HG03108 (cell line): ENCODE measurements around the gene RPS23.
"Not testable (repeated sequence)": the region's sequence is repeated elsewhere in the genome, so short reads cannot be mapped to it uniquely, and the experiment has no call there.

ENCODE experiments used
- ATAC-seq: cut with Tn5 transposase; IDR thresholded peaks from one replicate; pipeline ENCODE4 v1.9.1; 2021; ENCODE audit warnings: moderate library complexity; ENCODE audit not compliant: unreplicated experiment

Gene RPS23

GRCh38 chr5:82290908-82291307 is 12.8 kb upstream of the RPS23 start:
- ATAC-seq = no peak

- no peak for ATAC-seq
Measured at GRCh38 chr5:82290005-82290404, 11.9 kb upstream of the RPS23 start.

- no peak for ATAC-seq
Measured at GRCh38 chr5:82287625-82288024, 9.5 kb upstream of the RPS23 start.

- ATAC-seq = no peak
Measured at GRCh38 chr5:82285206-82285605, 7.1 kb upstream of the RPS23 start.

- no peak for ATAC-seq
Measured at GRCh38 chr5:82283893-82284292, 5.7 kb upstream of the RPS23 start.

- no peak for ATAC-seq
Measured at GRCh38 chr5:82278711-82279370, 687 bp upstream of the RPS23 start.

- no peak for ATAC-seq
Measured at GRCh38 chr5:82277613-82277986, 554 bp downstream of the RPS23 start.

- ATAC-seq = no peak
Measured at GRCh38 chr5:82276800-82277612, 1.1 kb downstream of the RPS23 start.

GRCh38 chr5:82275216-82275664 is 2.9 kb downstream of the RPS23 start:
- ATAC-seq = no peak

- ATAC-seq = no peak
Measured at GRCh38 chr5:82274343-82275211, 3.6 kb downstream of the RPS23 start.

- ATAC-seq = not testable (repeated sequence)
Measured at GRCh38 chr5:82273426-82273825, 4.7 kb downstream of the RPS23 start.

GRCh38 chr5:82272571-82273356 is 5.4 kb downstream of the RPS23 start:
- not testable (repeated sequence) for ATAC-seq

- not testable (repeated sequence) for ATAC-seq
Measured at GRCh38 chr5:82269363-82269762, 8.8 kb downstream of the RPS23 start.

GRCh38 chr5:82267297-82267933 is 10.7 kb downstream of the RPS23 start:
- ATAC-seq = not testable (repeated sequence)

GRCh38 chr5:82265047-82265446 is 13.1 kb downstream of the RPS23 start:
- no peak for ATAC-seq

- no peak for ATAC-seq
Measured at GRCh38 chr5:82259172-82259800, 18.9 kb downstream of the RPS23 start.

GRCh38 chr5:82257729-82258128 is 20.4 kb downstream of the RPS23 start:
- ATAC-seq = no peak

- ATAC-seq = no peak
Measured at GRCh38 chr5:82257247-82257646, 20.9 kb downstream of the RPS23 start.

- ATAC-seq = no peak
Measured at GRCh38 chr5:82255844-82256243, 22.3 kb downstream of the RPS23 start.

GRCh38 chr5:82252744-82253143 is 25.4 kb downstream of the RPS23 start:
- no peak for ATAC-seq
